Measurements from ENCODE around the gene CLEC6A. TPM values are rescaled to one million over a fixed set of nuclear protein-coding genes. Genes with fewer than 3 reads are reported as not detected.

CLEC6A gene
- total RNA-seq, 4 donors from 2014 or later: not detected

DNA sequence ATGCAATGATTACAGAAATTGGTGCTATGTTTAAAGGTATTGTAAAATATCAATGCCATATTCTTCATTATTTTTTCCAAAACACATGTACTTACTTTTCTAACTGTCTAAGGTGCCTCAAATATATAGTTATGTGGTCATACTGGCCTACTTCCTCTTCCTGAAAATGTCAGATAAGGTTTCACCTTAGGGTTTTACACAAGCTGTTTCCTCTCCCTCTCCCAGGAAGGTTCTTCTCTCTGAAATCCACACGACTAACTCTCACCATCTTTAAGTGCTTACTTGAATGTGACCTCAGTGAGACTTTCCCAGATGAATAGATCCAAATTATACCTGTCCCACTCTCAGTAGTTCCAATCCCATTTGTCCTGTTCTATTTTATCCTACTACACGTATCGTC is 46.0 kb downstream of the CLEC6A start:
- DNase-seq: no peak
- no peak overlapping the region for H3K4me3 ChIP-seq
- TF ChIP-seq POLR2A (IDR thresholded peaks at IDR 0.05): no peak
- TF ChIP-seq, protein P1, sequence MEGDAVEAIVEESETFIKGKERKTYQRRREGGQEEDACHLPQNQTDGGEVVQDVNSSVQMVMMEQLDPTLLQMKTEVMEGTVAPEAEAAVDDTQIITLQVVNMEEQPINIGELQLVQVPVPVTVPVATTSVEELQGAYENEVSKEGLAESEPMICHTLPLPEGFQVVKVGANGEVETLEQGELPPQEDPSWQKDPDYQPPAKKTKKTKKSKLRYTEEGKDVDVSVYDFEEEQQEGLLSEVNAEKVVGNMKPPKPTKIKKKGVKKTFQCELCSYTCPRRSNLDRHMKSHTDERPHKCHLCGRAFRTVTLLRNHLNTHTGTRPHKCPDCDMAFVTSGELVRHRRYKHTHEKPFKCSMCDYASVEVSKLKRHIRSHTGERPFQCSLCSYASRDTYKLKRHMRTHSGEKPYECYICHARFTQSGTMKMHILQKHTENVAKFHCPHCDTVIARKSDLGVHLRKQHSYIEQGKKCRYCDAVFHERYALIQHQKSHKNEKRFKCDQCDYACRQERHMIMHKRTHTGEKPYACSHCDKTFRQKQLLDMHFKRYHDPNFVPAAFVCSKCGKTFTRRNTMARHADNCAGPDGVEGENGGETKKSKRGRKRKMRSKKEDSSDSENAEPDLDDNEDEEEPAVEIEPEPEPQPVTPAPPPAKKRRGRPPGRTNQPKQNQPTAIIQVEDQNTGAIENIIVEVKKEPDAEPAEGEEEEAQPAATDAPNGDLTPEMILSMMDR (IDR thresholded peaks at IDR 0.05): no peak

DNA sequence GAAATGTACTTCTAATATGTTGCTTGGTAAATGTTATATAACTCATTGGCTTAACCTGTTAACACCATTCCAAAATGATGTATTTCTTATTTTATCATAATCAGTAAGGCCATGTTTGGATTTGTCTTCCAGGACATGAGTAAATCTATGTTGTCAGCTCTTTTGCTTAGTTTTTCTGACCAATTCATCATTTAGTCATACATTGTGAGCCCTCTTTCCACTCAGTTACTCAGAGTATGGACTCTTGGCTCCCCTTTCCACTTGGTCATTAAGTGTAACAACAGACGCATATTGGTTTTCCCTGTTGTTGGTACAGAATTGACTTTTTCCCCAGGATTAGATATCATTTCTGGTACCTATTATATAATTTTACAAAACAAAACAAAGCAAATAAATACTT is 48.6 kb downstream of the CLEC6A start:
- Histone ChIP-seq H3K4me1 (no peaks in the 10 kb centered on the region), H3K36me3 (no peaks in the 10 kb centered on the region), H3K9me3 (no peaks in the 10 kb centered on the region), H3K4me3 (no peak overlapping the region), H3K27me3 (no peaks in the 10 kb centered on the region), H3K27ac (no peak overlapping the region)
- DNase-seq: no peak
- TF ChIP-seq POLR2A (IDR thresholded peaks at IDR 0.05): no peak
- TF ChIP-seq, protein P1 (IDR thresholded peaks at IDR 0.05): no peak

More for the DNA sequence above, 46.0 kb downstream of the CLEC6A start:
- Histone ChIP-seq H3K9me3 (no peaks in the 10 kb centered on the region), H3K27me3 (no peaks in the 10 kb centered on the region), H3K36me3 (no peaks in the 10 kb centered on the region), H3K4me1 (no peaks in the 10 kb centered on the region), H3K27ac (no peak overlapping the region)

- no peak overlapping the region for H3K4me3 ChIP-seq
- H3K4me1 ChIP-seq: no peaks in the 10 kb centered on the region
- H3K9me3 ChIP-seq: no peaks in the 10 kb centered on the region
- H3K27me3 ChIP-seq: no peaks in the 10 kb centered on the region
- H3K27ac ChIP-seq: no peak overlapping the region
- no peaks in the 10 kb centered on the region for H3K36me3 ChIP-seq
- no peak for TF ChIP-seq POLR2A (IDR thresholded peaks at IDR 0.05)
- TF ChIP-seq, protein P1 (IDR thresholded peaks at IDR 0.05): no peak
- no peak for DNase-seq
Observed at GRCh38 chr12:8507596-8507995, 51.8 kb downstream of the CLEC6A start.

DNA sequence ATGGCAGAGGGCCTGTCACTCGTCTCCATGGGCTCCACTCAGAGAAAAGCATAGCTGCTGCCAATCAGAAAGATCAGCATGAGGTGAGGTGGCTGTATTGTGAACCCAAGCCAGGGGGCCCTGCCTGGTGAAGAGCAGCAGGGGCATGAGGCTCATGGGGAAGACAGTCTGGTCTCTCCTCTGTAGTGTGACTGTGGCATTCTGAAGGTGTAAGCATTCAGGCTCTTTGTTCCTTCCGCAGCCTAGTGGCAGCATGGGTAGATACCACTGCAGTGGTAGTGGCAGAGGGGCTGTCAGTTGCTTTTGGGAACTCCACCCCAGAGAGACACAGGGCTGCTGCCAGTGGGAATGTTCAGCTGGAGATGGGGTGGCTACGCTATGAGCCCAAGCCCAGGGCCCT is 52.5 kb downstream of the CLEC6A start:
- H3K4me1 ChIP-seq: no peaks in the 10 kb centered on the region
- no peaks in the 10 kb centered on the region for H3K36me3 ChIP-seq
- no peak overlapping the region for H3K27ac ChIP-seq
- H3K9me3 ChIP-seq: no peaks in the 10 kb centered on the region
- no peak overlapping the region for H3K4me3 ChIP-seq
- TF ChIP-seq, protein P1 (IDR thresholded peaks at IDR 0.05): no peak
- no peak for TF ChIP-seq POLR2A (IDR thresholded peaks at IDR 0.05)
- DNase-seq: no peak
- H3K27me3 ChIP-seq: no peaks in the 10 kb centered on the region

DNA sequence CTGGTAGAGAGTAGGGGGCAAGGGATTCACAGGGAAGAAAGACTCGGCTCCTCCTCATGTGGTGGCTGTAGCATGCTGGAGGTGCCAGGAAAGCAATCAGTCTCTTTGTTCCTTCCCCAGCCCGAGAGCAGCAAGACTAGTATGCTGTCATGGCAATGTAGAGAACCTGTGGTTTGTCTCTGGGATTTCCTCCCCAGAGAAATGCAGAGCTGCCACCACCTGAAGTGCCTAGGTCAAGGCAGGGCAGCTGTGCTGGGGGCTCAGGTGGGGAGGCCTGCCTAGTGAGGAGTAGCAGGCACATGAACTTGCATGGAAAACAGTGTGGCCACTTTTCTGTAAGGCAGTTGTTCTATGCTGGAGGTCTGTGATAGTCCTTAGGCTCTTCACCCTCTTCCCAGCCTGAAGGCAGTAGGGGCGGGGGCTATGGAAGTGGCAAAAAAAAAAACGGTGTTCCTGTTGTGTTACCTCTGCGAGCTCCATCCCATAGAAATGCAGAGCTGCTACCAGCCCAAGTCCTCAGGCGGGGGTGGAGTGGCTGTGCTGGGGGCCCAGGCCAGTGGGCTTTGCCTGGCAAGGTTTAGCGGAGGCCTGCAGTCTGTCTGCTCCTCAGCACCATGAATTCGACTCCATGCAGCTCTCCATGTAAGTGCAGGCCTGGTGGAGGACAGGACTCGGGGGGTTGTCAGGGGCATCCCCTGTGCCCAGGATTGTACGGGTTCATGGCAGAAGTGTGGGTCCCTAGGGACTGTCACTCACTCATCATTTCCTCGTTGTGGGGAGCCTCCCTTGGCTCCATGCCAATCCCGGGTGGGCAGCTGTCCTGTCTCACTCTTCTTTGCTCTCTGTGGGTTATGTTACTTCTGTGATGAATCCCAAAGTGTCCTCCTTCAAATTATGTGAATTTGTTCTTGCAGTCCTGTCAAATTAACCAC is 53.4 kb downstream of the CLEC6A start:
- Histone ChIP-seq H3K36me3 (no peaks in the 10 kb centered on the region), H3K27me3 (no peaks in the 10 kb centered on the region), H3K4me1 (no peaks in the 10 kb centered on the region), H3K27ac (no peak overlapping the region), H3K9me3 (no peaks in the 10 kb centered on the region), H3K4me3 (no peak overlapping the region)
- TF ChIP-seq, protein P1 (IDR thresholded peaks at IDR 0.05): no peak
- no peak for TF ChIP-seq POLR2A (IDR thresholded peaks at IDR 0.05)
- no peak for DNase-seq
